Stomach (tissue), 4 donors: ENCODE results near the gene CUX1.

ENCODE experiments used
- POLR2A ChIP-seq, 4 donors: fragments of 450-650 bp; IDR thresholded peaks; one replicate each; pipeline ENCODE4 v1.6.1; 2016; ENCODE audit warnings: antibody characterized with exemption in 4 of 4, control low read depth in 2 of 4, mild to moderate bottlenecking in 1 of 4, moderate library complexity in 1 of 4
- TF ChIP-seq, protein P1 (sequence below), 7 experiments: fragments of 450-650 bp in 4 of 7; fragments of 200-600 bp in 3 of 7; sonication (generic) in 3 of 7; IDR thresholded peaks; one replicate each; pipeline ENCODE4 v1.5.1; 2016 to 2019; ENCODE audit warnings: antibody characterized with exemption in 7 of 7, control low read depth in 2 of 7, mild to moderate bottlenecking in 1 of 7

DNA sequence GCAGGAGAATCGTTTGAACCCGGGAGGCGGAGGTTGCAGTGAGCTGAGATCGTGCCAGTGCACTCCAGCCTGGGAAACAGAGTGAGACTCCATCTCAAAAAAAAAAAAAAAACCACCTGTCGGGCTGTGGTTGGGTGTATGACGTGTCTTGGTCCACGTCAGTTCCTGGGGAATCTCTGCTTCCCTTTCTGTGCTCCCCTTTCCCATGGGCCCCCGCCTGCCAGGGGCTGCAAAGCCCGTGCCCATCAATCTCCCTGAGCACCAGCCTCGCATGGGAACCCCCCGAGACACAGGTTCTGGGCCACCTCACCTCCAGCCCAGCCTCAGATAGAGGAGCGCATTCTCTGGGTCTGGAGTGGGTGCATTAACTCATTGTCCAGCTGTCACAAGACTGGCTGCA is 467.0 kb downstream of the CUX1 start:
- TF ChIP-seq, protein P1, sequence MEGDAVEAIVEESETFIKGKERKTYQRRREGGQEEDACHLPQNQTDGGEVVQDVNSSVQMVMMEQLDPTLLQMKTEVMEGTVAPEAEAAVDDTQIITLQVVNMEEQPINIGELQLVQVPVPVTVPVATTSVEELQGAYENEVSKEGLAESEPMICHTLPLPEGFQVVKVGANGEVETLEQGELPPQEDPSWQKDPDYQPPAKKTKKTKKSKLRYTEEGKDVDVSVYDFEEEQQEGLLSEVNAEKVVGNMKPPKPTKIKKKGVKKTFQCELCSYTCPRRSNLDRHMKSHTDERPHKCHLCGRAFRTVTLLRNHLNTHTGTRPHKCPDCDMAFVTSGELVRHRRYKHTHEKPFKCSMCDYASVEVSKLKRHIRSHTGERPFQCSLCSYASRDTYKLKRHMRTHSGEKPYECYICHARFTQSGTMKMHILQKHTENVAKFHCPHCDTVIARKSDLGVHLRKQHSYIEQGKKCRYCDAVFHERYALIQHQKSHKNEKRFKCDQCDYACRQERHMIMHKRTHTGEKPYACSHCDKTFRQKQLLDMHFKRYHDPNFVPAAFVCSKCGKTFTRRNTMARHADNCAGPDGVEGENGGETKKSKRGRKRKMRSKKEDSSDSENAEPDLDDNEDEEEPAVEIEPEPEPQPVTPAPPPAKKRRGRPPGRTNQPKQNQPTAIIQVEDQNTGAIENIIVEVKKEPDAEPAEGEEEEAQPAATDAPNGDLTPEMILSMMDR (IDR thresholded peaks at IDR 0.05), result no peak
- no peak for TF ChIP-seq POLR2A (IDR thresholded peaks at IDR 0.05)
